HG02759 (cell line): Measurements from ENCODE around the gene MUSK.

Source experiments
- ATAC-seq: cut with Tn5 transposase; IDR thresholded peaks from one replicate; pipeline ENCODE4 v1.9.1; 2021; ENCODE audit warnings: mild to moderate bottlenecking, moderate library complexity; ENCODE audit not compliant: unreplicated experiment

MUSK gene

GRCh38 chr9:110668570-110669167 is at the start of gene MUSK:
Gene MUSK, plus strand, starts transcription at chr9:110668791. Its CDS starts 114 bp downstream, at chr9:110668905.
- no peak for ATAC-seq

- ATAC-seq, result no peak
Observed at GRCh38 chr9:110619831-110620230, 48.8 kb upstream of the MUSK start.

- no peak for ATAC-seq
Observed at GRCh38 chr9:110620726-110621125, 47.9 kb upstream of the MUSK start.

GRCh38 chr9:110622368-110622767 is 46.2 kb upstream of the MUSK start:
- ATAC-seq, result no peak

- no peak for ATAC-seq
Observed at GRCh38 chr9:110623462-110624025, 45.0 kb upstream of the MUSK start.

GRCh38 chr9:110626101-110626829 is 42.3 kb upstream of the MUSK start:
- ATAC-seq, result peak; percentile 100

- ATAC-seq, result no peak
Observed at GRCh38 chr9:110635589-110635988, 33.0 kb upstream of the MUSK start.

- ATAC-seq, result no peak
Observed at GRCh38 chr9:110638381-110638954, 30.1 kb upstream of the MUSK start.

- no peak for ATAC-seq
Observed at GRCh38 chr9:110640736-110641135, 27.9 kb upstream of the MUSK start.

- ATAC-seq, result no peak
Observed at GRCh38 chr9:110641293-110641692, 27.3 kb upstream of the MUSK start.

GRCh38 chr9:110648696-110649095 is 19.9 kb upstream of the MUSK start:
- ATAC-seq, result no peak

GRCh38 chr9:110650261-110650660 is 18.3 kb upstream of the MUSK start:
- ATAC-seq, result no peak

- ATAC-seq, result no peak
Observed at GRCh38 chr9:110650991-110651411, 17.6 kb upstream of the MUSK start.

GRCh38 chr9:110655754-110656641 is 12.6 kb upstream of the MUSK start:
- no peak for ATAC-seq

- ATAC-seq, result no peak
Observed at GRCh38 chr9:110659891-110660541, 8.6 kb upstream of the MUSK start.

- ATAC-seq, result no peak
Observed at GRCh38 chr9:110669433-110669832, 842 bp downstream of the MUSK start.

- ATAC-seq, result no peak
Observed at GRCh38 chr9:110671849-110672248, 3.3 kb downstream of the MUSK start.

GRCh38 chr9:110672873-110673510 is 4.4 kb downstream of the MUSK start:
- no peak for ATAC-seq

- ATAC-seq, result no peak
Observed at GRCh38 chr9:110687497-110687896, 18.9 kb downstream of the MUSK start.

GRCh38 chr9:110688329-110688728 is 19.7 kb downstream of the MUSK start:
- ATAC-seq, result no peak
